Tibial nerve (tissue), 4 donors: ENCODE results near the gene ACOXL. TPM values are rescaled to one million over a fixed set of nuclear protein-coding genes. Genes with fewer than 3 reads are reported as not detected.
A peak's percentile ranks its signal among the peaks of the same experiment; 100 is the strongest.

Experiments used
- DNase-seq, 2 donors: peaks; one replicate each; pipeline ENCODE4 v3.0.0-alpha.2; 2019; ENCODE audit warnings: low spot score in 2 of 2
- H3K27ac ChIP-seq, 4 donors: fragments of 200-600 bp; sonication (generic) in 3 of 4; one replicate each; pipeline ENCODE4 v1.5.1; 2017 to 2019; ENCODE audit warnings: mild to moderate bottlenecking in 1 of 4
- H3K27me3 ChIP-seq, 2 donors: fragments of 200-600 bp; sonication (generic) in 1 of 2; one replicate each; pipeline versions ENCODE4 v1.5.1 to v1.6.0; 2017 to 2019
- H3K36me3 ChIP-seq, 3 donors: fragments of 200-600 bp; sonication (generic); one replicate each; pipeline ENCODE4 v1.5.1; 2018 to 2019
- H3K4me1 ChIP-seq, 4 donors: fragments of 200-600 bp; sonication (generic) in 3 of 4; one replicate each; pipeline ENCODE4 v1.5.1; 2017 to 2019
- H3K4me3 ChIP-seq, 4 donors: fragments of 200-600 bp; sonication (generic) in 3 of 4; one replicate each; pipeline ENCODE4 v1.5.1; 2017 to 2019; ENCODE audit warnings: mild to moderate bottlenecking in 1 of 4, moderate library complexity in 1 of 4
- H3K9me3 ChIP-seq, 4 donors: fragments of 200-600 bp; sonication (generic) in 3 of 4; one replicate each; pipeline ENCODE4 v1.5.1; 2017 to 2019
- CTCF ChIP-seq, 5 experiments: fragments of 200-600 bp in 3 of 5; fragments of 450-650 bp in 2 of 5; sonication (generic) in 3 of 5; IDR thresholded peaks; one replicate each; pipeline ENCODE4 v1.5.1; 2016 to 2019; ENCODE audit warnings: antibody characterized with exemption in 5 of 5, mild to moderate bottlenecking in 3 of 5, moderate library complexity in 2 of 5
- EP300 ChIP-seq, 2 donors: sonication (generic); formaldehyde crosslinking; IDR thresholded peaks; one replicate each; pipeline ENCODE4 v1.6.1; 2017; ENCODE audit warnings: antibody characterized with exemption in 2 of 2, mild to moderate bottlenecking in 1 of 2
- POLR2A ChIP-seq, 2 donors: fragments of 450-650 bp; IDR thresholded peaks; one replicate each; pipeline ENCODE4 v1.6.1; 2017; ENCODE audit warnings: antibody characterized with exemption in 2 of 2, mild to moderate bottlenecking in 2 of 2, moderate library complexity in 2 of 2
- WGBS, 2 donors: methylation state at CpG; one replicate each; pipeline ENCODE4 v1.1.5; 2018; 5-methylcytosine and 5-hydroxymethylcytosine counted together
- total RNA-seq, 4 donors: library from RNA; depleted of rRNA; stranded (reverse); fragments of >200 nt; gene quantifications; one replicate each; pipeline ENCODE4 v1.1.0, GENCODE V29; 2016

Gene ACOXL
- total RNA-seq, 4 donors from 2014 or later, result 0.30 TPM; not detected in 3

GRCh38 chr2:110759411-110759810 lies 27.0 kb downstream of the ACOXL start:
- WGBS, 2 donors, result 93 to 98% methylated on average over 2 of the region's 2 CpGs
- Histone ChIP-seq H3K27ac (no peak overlapping the region), H3K9me3 (peaks cover 0 to 32% (median 3%) of the 10 kb centered on the region in 4 donors), H3K27me3 (no peaks in the 10 kb centered on the region), H3K4me1 (no peaks in the 10 kb centered on the region), H3K36me3 (no peaks in the 10 kb centered on the region), H3K4me3 (no peak overlapping the region)
- TF ChIP-seq POLR2A (IDR thresholded peaks at IDR 0.05), result no peak
- TF ChIP-seq CTCF (IDR thresholded peaks at IDR 0.05), result no peak
- TF ChIP-seq EP300 (IDR thresholded peaks at IDR 0.05), result no peak
- no peak for DNase-seq

GRCh38 chr2:110764931-110765330 lies 32.6 kb downstream of the ACOXL start:
- H3K27ac ChIP-seq, result no peak overlapping the region
- no peak overlapping the region for H3K4me3 ChIP-seq
- 94 to 95% methylated on average over 1 of the region's 1 CpG for WGBS, 2 donors
- no peaks in the 10 kb centered on the region for H3K4me1 ChIP-seq
- H3K9me3 ChIP-seq, result peaks cover 0 to 33% (median 0%) of the 10 kb centered on the region in 4 donors
- no peak for DNase-seq
- H3K27me3 ChIP-seq, result no peaks in the 10 kb centered on the region
- TF ChIP-seq POLR2A (IDR thresholded peaks at IDR 0.05) (no peak), CTCF (IDR thresholded peaks at IDR 0.05) (no peak), EP300 (IDR thresholded peaks at IDR 0.05) (no peak)
- H3K36me3 ChIP-seq, result no peaks in the 10 kb centered on the region

- no peak overlapping the region for H3K27ac ChIP-seq
- no peak for DNase-seq
- peaks cover 0 to 7% (median 0%) of the 10 kb centered on the region in 4 donors for H3K4me1 ChIP-seq
- 61 to 64% methylated on average over 3 of the region's 3 CpGs for WGBS, 2 donors
- H3K9me3 ChIP-seq, result peaks cover 0 to 24% (median 0%) of the 10 kb centered on the region in 4 donors
- no peaks in the 10 kb centered on the region for H3K36me3 ChIP-seq
- no peak overlapping the region for H3K4me3 ChIP-seq
- no peaks in the 10 kb centered on the region for H3K27me3 ChIP-seq
- no peak for TF ChIP-seq EP300 (IDR thresholded peaks at IDR 0.05)
- no peak for TF ChIP-seq POLR2A (IDR thresholded peaks at IDR 0.05)
- TF ChIP-seq CTCF (IDR thresholded peaks at IDR 0.05), result no peak
Observed at GRCh38 chr2:110766291-110766690, 33.9 kb downstream of the ACOXL start.

GRCh38 chr2:110768591-110768990 lies 36.2 kb downstream of the ACOXL start:
- Histone ChIP-seq H3K4me1 (peaks cover 0 to 17% (median 0%) of the 10 kb centered on the region in 4 donors), H3K9me3 (peaks cover 0 to 20% (median 0%) of the 10 kb centered on the region in 4 donors), H3K36me3 (no peaks in the 10 kb centered on the region), H3K27me3 (no peaks in the 10 kb centered on the region), H3K4me3 (no peak overlapping the region), H3K27ac (no peak overlapping the region)
- DNase-seq, result no peak
- WGBS, 2 donors, result 69 to 77% methylated on average over 10 of the region's 10 CpGs
- TF ChIP-seq CTCF (IDR thresholded peaks at IDR 0.05) (no peak), EP300 (IDR thresholded peaks at IDR 0.05) (no peak), POLR2A (IDR thresholded peaks at IDR 0.05) (no peak)

GRCh38 chr2:110770404-110770958 lies 38.1 kb downstream of the ACOXL start:
- Histone ChIP-seq H3K4me1 (peaks cover 0 to 17% (median 0%) of the 10 kb centered on the region in 4 donors), H3K27me3 (no peaks in the 10 kb centered on the region), H3K9me3 (peaks cover 0 to 16% (median 0%) of the 10 kb centered on the region in 4 donors), H3K27ac (peak overlapping the region in 1 of 4 donors; percentile 44), H3K36me3 (no peaks in the 10 kb centered on the region), H3K4me3 (peak overlapping the region in 1 of 4 donors; percentile 28)
- TF ChIP-seq CTCF (IDR thresholded peaks at IDR 0.05) (no peak), POLR2A (IDR thresholded peaks at IDR 0.05) (no peak), EP300 (IDR thresholded peaks at IDR 0.05) (no peak)
- 43 to 55% methylated on average over 16 of the region's 16 CpGs for WGBS, 2 donors
- no peak for DNase-seq
